NT2/D1 (cell line): Measurements from ENCODE around the gene DTWD2.

Experiments
- SUZ12 ChIP-seq: IDR thresholded peaks from 2 replicates; pipeline ENCODE4 v1.6.1; 2011; ENCODE audit not compliant: insufficient read length, insufficient read depth; ENCODE audit errors: extremely low read depth
- YY1 ChIP-seq: IDR thresholded peaks from 2 replicates; pipeline ENCODE4 v1.6.1; 2011; ENCODE audit not compliant: insufficient read length, insufficient read depth
- ZNF274 ChIP-seq: IDR thresholded peaks from 2 replicates; pipeline ENCODE4 v1.6.1; 2011; ENCODE audit warnings: mild to moderate bottlenecking, low read depth, low read length

DNA sequence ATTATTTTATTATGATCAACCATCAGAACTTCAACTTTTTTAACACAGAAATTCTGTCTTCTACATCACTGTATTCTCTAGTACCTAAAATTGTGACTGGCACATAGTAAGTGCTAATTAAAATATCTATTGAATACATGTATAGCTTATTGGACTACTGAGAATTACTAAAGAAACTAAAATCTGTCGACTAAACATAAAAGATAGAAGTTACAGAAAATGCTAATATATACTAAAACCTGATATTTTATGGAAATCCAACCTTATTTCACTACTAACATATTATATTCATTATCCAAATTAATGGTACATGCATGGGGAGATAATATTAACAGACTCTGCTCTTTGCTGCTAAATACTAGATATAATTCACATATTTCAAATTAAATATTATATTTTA lies 153.6 kb downstream of the DTWD2 start:
- TF ChIP-seq ZNF274 = no peak
- TF ChIP-seq YY1 = no peak
- no peak for TF ChIP-seq SUZ12
